Muscle of arm (tissue), 14 donors: ENCODE results near the gene RIMBP3C. TPM values are rescaled to one million over a fixed set of nuclear protein-coding genes. Genes with fewer than 3 reads are reported as not detected.
"Not testable (repeated sequence)": the region's sequence is repeated elsewhere in the genome, so short reads cannot be mapped to it uniquely, and the experiment has no call there.

ENCODE experiments used
- DNase-seq: peaks from one replicate; pipeline ENCODE4 v3.0.0-alpha.2; 2013
- long read RNA-seq, 11 donors: transcript quantifications; one replicate each; lab custom pipeline, GENCODE V29; 2026
- polyA plus RNA-seq, 12 donors: library from polyadenylated mRNA; unstranded; fragments of 120-200 nt; gene quantifications; one replicate each; pipeline ENCODE4 v1.2.1, GENCODE V29; 2013; ENCODE audit not compliant: insufficient read length in 12 of 12

RIMBP3C gene
- under 1 TPM in 10 of 12 donors, not detected in 2; 0.10 to 0.84 (median 0.32) TPM for polyA plus RNA-seq
- long read RNA-seq, donor 1, full-length matches to known transcripts: 1 of 1 reads
- long read RNA-seq, donor 1, partial matches to known transcripts: 0 of 1 reads
- long read RNA-seq, donor 1, other reads (novel, unspliced or antisense): 0 of 1 reads
- long read RNA-seq, donor 2: 0 reads
- long read RNA-seq, donor 3: 0 reads
- long read RNA-seq, donor 4: 0 reads
- long read RNA-seq, donor 5: 0 reads
- long read RNA-seq, donor 6: 0 reads
- long read RNA-seq, donor 7: 0 reads
- long read RNA-seq, donor 8: 0 reads
- long read RNA-seq, donor 9: 0 reads
- long read RNA-seq, donor 10: 0 reads
- long read RNA-seq, donor 11, full-length matches to known transcripts: 1 of 1 reads
- long read RNA-seq, donor 11, partial matches to known transcripts: 0 of 1 reads
- long read RNA-seq, donor 11, other reads (novel, unspliced or antisense): 0 of 1 reads

- DNase-seq: not testable (repeated sequence)
Observed at GRCh38 chr22:21551361-21551760, at the start of gene RIMBP3C. Gene RIMBP3C, minus strand, starts transcription at chr22:21551461. Its CDS starts 485 bp downstream, at chr22:21550976.

GRCh38 chr22:21599053-21599893 lies 48.0 kb upstream of the RIMBP3C start:
- no peak for DNase-seq

- no peak for DNase-seq
Observed at GRCh38 chr22:21598302-21598701, 47.0 kb upstream of the RIMBP3C start.

GRCh38 chr22:21596356-21597135 lies 45.3 kb upstream of the RIMBP3C start:
- DNase-seq: not testable (repeated sequence)

- no peak for DNase-seq
Observed at GRCh38 chr22:21594865-21595452, 43.7 kb upstream of the RIMBP3C start.

GRCh38 chr22:21593406-21594232 lies 42.4 kb upstream of the RIMBP3C start:
- no peak for DNase-seq

- DNase-seq: no peak
Observed at GRCh38 chr22:21592422-21592821, 41.2 kb upstream of the RIMBP3C start.

- no peak for DNase-seq
Observed at GRCh38 chr22:21591695-21592094, 40.4 kb upstream of the RIMBP3C start.

- DNase-seq: no peak
Observed at GRCh38 chr22:21590809-21591641, 39.8 kb upstream of the RIMBP3C start.

GRCh38 chr22:21589396-21589795 lies 38.1 kb upstream of the RIMBP3C start:
- DNase-seq: no peak

GRCh38 chr22:21587803-21588611 lies 36.7 kb upstream of the RIMBP3C start:
- no peak for DNase-seq

GRCh38 chr22:21585389-21585788 lies 34.1 kb upstream of the RIMBP3C start:
- no peak for DNase-seq

GRCh38 chr22:21582801-21583740 lies 31.8 kb upstream of the RIMBP3C start:
- DNase-seq: no peak

- not testable (repeated sequence) for DNase-seq
Observed at GRCh38 chr22:21581009-21581713, 29.9 kb upstream of the RIMBP3C start.

- DNase-seq: not testable (repeated sequence)
Observed at GRCh38 chr22:21580623-21581007, 29.4 kb upstream of the RIMBP3C start.

GRCh38 chr22:21579474-21579851 lies 28.2 kb upstream of the RIMBP3C start:
- DNase-seq: no peak
